ENCODE data around the gene IGSF10.

DNA sequence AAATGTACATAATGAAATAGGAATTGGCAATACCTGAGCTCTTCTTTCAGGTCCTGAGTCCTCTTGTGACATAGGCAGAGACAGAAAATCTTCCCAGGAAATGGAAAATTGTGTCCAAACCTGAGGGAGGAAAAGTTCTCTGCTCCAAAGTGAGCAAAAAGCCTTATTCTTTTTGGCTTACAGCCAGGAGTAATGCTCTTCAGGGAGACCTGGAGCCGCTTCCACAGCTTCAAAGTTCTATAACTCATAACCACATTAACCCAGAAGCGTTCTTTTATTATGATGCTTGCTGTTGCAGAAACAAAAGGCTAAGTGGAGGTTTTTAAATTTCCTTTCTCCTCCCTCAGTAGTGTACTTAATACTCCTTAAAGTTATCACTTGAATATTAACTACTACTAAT, 633 bp downstream of the IGSF10 start:
- TF ChIP-seq, protein P1, sequence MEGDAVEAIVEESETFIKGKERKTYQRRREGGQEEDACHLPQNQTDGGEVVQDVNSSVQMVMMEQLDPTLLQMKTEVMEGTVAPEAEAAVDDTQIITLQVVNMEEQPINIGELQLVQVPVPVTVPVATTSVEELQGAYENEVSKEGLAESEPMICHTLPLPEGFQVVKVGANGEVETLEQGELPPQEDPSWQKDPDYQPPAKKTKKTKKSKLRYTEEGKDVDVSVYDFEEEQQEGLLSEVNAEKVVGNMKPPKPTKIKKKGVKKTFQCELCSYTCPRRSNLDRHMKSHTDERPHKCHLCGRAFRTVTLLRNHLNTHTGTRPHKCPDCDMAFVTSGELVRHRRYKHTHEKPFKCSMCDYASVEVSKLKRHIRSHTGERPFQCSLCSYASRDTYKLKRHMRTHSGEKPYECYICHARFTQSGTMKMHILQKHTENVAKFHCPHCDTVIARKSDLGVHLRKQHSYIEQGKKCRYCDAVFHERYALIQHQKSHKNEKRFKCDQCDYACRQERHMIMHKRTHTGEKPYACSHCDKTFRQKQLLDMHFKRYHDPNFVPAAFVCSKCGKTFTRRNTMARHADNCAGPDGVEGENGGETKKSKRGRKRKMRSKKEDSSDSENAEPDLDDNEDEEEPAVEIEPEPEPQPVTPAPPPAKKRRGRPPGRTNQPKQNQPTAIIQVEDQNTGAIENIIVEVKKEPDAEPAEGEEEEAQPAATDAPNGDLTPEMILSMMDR (IDR thresholded peaks at IDR 0.05): no peak
- no peak for TF ChIP-seq TAF1 (IDR thresholded peaks at IDR 0.05; ENCODE audit: borderline replicate concordance, low read depth, low read length)
